Liver (tissue), 3 donors: ENCODE measurements around the gene RGL2.

Source experiments
- ATF3 ChIP-seq: IDR thresholded peaks from 2 replicates; pipeline ENCODE4 v1.6.1; 2016; ENCODE audit warnings: antibody characterized with exemption
- GABPA ChIP-seq, 2 donors: IDR thresholded peaks in 1 of 2; conservative IDR thresholded peaks in 1 of 2; 2 replicates each; pipeline ENCODE4 v1.6.1; 2016; ENCODE audit warnings: antibody characterized with exemption in 2 of 2, mild to moderate bottlenecking in 1 of 2, moderate library complexity in 1 of 2
- JUND ChIP-seq, 2 donors: IDR thresholded peaks; 2 replicates each; pipeline ENCODE4 v1.6.1; 2016; ENCODE audit warnings: antibody characterized with exemption in 2 of 2
- REST ChIP-seq: IDR thresholded peaks from 2 replicates; pipeline ENCODE4 v1.6.1; 2016; ENCODE audit warnings: antibody characterized with exemption, mild to moderate bottlenecking
- SP1 ChIP-seq: IDR thresholded peaks from 2 replicates; pipeline ENCODE4 v1.6.1; 2018; ENCODE audit warnings: antibody characterized with exemption, mild to moderate bottlenecking
- TAF1 ChIP-seq: conservative IDR thresholded peaks from 2 replicates; pipeline ENCODE4 v1.6.1; 2016; ENCODE audit warnings: antibody characterized with exemption, mild to moderate bottlenecking
- TF ChIP-seq, protein P1 (sequence below): fragments of 150-350 bp; IDR thresholded peaks from 2 replicates; pipeline ENCODE4 v1.5.1; 2017; ENCODE audit warnings: improper control_type of control experiment, low read depth, low read length; ENCODE audit not compliant: missing input control
- TF ChIP-seq, protein P2 (sequence below): IDR thresholded peaks from 2 replicates; pipeline ENCODE4 v1.6.1; 2016; ENCODE audit warnings: antibody characterized with exemption
- donor health status: healthy.
- donor health status: healthy.

DNA sequence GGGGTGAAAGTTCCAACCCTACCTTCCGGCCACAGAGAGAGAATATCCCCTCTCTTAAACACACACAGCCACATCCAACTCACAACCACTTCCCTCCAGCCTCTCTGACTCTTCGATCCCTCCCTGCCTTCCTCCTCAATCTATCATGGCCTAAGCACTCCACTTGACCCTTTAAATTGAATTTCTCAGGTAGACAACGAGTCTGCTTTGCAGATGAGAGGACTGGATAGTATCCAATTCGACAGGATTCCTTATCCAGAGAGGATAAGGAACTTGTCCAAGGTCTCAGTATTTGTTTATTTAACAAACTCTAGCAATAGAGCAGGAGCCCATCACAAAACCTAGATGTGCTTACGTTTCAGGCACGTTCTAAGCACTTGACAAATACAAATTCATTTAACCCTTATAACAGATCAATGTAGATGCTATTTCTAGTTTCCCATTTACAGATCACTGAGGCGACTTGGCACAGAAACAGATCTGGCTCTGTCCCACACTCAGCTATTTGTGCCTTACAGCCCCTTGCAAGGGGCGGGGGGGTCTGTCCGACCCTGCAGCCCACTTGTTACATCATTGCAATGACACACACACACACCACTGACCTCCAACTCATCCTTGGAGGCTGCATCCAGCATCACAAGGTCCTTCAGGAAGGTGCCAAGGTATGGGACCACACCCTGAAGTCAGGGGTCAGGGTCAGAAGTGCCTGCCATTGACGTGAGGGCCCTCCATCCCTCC is 4.5 kb downstream of the RGL2 start:
- no peak for TF ChIP-seq TAF1
- TF ChIP-seq, protein P1, sequence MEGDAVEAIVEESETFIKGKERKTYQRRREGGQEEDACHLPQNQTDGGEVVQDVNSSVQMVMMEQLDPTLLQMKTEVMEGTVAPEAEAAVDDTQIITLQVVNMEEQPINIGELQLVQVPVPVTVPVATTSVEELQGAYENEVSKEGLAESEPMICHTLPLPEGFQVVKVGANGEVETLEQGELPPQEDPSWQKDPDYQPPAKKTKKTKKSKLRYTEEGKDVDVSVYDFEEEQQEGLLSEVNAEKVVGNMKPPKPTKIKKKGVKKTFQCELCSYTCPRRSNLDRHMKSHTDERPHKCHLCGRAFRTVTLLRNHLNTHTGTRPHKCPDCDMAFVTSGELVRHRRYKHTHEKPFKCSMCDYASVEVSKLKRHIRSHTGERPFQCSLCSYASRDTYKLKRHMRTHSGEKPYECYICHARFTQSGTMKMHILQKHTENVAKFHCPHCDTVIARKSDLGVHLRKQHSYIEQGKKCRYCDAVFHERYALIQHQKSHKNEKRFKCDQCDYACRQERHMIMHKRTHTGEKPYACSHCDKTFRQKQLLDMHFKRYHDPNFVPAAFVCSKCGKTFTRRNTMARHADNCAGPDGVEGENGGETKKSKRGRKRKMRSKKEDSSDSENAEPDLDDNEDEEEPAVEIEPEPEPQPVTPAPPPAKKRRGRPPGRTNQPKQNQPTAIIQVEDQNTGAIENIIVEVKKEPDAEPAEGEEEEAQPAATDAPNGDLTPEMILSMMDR: no peak
- TF ChIP-seq ATF3: no peak
- TF ChIP-seq, protein P2, sequence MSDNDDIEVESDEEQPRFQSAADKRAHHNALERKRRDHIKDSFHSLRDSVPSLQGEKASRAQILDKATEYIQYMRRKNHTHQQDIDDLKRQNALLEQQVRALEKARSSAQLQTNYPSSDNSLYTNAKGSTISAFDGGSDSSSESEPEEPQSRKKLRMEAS: no peak
- no peak for TF ChIP-seq GABPA (IDR thresholded peaks at IDR 0.05 in 1 of 2, conservative IDR thresholded peaks at IDR 0.05 in 1 of 2)
- no peak for TF ChIP-seq REST
- no peak for TF ChIP-seq JUND (IDR thresholded peaks at IDR 0.05)
- TF ChIP-seq SP1: no peak
